Measurements from ENCODE around the gene BIVM.
"Not testable (repeated sequence)": the region's sequence is repeated elsewhere in the genome, so short reads cannot be mapped to it uniquely, and the experiment has no call there.

The BIVM gene, protein sequence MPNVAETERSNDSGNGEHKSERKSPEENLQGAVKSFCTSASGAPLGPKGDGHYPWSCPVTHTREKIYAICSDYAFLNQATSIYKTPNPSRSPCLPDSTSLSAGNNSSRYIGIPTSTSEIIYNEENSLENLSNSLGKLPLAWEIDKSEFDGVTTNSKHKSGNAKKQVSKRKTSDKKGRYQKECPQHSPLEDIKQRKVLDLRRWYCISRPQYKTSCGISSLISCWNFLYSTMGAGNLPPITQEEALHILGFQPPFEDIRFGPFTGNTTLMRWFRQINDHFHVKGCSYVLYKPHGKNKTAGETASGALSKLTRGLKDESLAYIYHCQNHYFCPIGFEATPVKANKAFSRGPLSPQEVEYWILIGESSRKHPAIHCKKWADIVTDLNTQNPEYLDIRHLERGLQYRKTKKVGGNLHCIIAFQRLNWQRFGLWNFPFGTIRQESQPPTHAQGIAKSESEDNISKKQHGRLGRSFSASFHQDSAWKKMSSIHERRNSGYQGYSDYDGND

DNA sequence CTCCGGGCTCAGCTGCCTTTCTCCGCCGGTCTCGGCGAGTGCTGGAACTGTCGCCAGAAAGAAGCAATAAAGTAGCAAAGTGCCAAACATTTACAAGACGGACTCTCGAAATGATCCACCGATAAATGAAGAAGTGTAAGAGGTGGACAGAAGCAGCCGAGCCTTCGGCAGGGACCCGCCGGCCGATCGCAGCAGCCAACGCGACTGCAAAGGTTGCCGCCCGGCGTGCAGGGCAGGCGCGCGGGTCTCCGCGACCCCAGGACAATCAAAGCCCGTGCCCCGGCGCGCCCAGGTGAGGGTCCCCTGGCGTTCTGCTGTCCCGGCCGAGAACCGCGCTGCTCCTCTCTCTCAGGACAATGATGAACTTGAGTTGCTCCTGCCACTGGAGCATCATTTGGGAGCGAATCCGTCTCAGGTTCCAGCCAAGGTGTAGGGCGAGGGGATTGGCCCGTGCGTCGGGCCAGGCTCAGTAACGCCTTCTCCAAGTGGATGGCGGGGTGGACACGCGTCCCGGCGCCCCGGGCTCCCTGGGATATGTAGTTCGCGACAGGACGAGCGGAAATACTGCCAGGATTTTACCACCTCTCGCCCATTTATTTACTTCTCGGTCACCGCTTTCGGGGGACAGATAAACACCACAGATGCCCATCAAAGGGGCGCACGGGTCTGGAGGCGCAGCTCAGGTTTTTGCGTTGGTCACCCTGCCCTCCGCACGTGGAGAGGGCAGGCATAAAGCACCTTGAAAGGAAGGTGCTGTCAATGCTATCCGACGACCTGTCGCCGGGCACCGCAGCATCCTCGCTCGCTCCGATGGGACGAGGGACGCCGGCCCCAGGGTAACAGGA lies at the start of gene BIVM, which contains the start of gene POGLUT2:
Gene BIVM (plus strand): TSS at position 539 of the 845 bp plus-strand sequence. CDS start 8,149 bp downstream, outside the sequence.
Gene POGLUT2 (minus strand): TSS at position 396 of the 845 bp plus-strand sequence. CDS start 306 bp downstream, at position 90.
- peak; percentile 91 for DNase-seq (ENCODE audit: low read depth)

DNA sequence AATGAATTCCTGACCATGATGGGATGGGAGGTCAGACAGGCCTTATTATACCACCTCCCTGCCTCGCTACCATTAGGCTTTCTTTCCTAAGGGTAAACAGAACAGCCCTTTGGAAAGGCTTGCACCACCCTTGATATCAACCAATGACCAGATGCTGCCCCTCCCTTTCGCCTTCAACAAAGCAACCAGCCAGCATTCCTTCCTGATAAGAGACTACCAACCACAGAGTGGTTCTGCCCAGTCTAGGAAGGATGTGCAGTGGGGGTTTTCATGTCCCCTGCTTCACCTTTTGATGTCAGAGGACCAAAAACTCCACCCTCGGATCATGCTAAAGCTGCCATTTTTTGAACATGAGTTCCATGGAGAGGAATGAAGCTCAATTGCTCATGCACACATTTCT lies 47.0 kb upstream of the BIVM start:
- DNase-seq (ENCODE audit: low read depth), result no peak

DNA sequence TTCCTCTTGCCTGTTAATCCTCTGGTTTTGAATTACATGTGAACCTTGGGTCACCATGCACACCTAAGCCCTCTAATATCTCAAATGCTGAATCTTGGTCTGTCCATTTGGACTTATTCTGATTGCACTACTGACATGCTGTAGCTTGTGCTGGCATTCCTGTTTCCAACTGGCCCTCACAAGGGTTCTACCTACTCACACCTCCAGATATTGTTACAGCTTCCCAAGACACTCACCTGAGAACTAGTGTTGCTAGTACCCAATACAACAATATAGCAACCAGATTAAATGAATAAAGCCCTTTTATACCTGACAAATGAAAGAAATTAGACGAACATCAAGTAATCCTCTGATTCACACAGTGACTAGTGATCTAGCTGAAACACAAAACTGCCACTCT lies 41.9 kb upstream of the BIVM start:
- DNase-seq (ENCODE audit: low read depth), result no peak

DNA sequence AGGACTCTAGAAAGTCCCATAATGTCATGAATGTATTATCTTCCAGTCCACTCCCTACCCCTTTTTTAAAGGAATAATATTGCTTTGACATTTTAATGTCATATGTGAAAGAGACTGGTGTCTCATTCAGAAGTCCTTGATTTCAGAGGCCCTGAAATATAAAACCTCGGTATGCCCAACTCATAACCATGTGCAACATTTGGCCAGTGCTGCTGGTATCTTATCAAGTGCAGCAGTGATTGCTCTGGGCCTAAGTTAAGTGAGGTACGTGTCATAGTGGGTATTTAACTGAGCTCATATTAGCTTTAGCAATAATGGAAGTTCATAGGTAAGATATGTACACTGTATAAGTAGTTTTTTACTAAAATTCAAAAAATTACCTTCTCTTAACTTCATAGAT lies 40.1 kb upstream of the BIVM start:
- DNase-seq (ENCODE audit: low read depth), result no peak

DNA sequence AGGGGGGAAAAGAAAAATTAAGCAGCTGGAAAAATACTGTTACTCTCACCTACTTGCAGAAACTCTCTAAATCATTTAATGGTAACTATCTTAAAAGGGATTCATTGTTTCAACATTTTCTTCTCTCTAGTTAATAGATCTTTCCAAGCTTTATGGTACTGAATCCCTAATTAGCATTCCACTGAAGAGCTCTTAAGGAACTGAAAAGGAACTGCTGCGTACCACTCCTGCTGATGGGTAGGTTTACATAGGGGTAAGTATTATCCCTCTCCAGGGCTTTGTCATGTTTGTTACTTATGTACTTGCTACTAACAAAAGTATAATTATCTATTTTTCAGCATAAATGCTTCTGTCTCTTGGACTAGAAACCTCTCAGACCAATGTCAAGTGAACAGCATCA lies 37.8 kb upstream of the BIVM start:
- DNase-seq (ENCODE audit: low read depth), result no peak

DNA sequence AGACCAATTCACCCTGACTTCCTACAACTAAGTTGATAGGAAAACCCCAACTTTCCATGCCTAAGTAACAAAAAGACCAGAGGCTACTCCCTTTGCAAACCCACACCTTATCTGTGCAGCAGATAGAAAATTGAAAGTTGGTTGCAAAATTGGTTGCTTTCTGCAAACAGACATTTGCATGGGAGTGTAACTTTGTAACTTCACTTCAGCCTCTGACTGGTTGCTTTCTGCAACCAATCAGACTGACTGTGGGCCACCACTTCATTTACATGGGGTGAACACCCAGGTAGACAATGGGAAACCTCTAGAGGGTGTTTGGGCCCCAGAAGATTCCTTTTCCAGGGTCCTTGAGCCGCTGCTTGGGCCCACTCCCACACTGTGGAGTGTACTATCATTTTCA lies 35.2 kb upstream of the BIVM start:
- DNase-seq (ENCODE audit: low read depth), result no peak

DNA sequence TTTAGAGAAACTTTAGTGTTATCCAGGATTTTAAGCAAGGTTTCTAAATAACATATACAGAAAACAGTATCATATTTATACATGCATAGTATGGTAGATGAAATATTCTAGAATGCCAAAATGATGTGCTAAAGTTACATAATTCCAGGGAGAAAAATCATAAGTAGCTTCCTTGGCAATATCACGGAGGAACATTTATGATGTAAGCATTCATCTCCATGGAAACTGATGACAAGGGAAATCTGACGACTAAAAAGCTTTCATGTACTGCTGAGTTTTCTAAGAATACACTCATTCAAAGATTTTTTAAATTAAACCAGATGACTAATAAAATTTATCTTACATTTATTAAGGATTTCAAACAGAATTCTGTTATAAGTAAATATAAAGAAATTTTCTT lies 30.0 kb upstream of the BIVM start:
- DNase-seq (ENCODE audit: low read depth), result peak; percentile 68

DNA sequence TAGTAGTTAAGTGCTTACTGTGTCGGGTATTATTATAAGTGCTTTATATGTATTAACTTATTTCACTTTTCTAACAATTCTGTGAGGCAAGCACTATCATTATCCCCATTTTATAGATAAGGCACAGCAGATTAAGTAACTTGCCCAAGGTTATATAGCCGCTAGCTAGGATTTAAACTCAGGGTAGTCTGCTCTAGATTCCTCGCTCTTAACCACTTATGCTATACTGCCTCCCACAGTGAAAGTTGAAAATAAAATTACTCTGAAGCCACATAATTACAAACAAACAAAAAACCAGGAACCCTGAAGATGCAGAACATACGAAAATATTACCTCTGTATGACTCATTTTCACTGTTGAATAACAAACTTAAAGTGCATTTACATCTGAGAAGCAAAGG lies 29.2 kb upstream of the BIVM start:
- peak; percentile 49 for DNase-seq (ENCODE audit: low read depth)

DNA sequence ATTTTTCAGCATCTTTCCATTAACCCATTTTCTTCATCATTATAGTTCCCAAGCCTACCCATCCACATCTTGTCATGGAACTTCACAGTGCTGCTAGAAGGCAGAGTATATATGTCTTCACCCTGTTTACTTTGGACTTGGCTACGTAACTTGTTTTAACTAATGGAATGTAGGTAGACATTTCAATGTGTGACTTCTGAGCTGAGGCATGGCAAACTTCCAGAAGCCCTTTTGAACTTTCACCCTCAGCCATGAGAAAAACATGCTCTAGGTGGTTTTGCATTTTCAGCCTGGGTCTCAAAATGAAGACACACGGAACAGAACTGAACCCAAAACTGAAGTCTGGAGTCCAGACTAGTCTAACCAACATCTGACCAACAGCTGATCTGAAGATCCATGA lies 28.5 kb upstream of the BIVM start:
- DNase-seq (ENCODE audit: low read depth), result no peak

DNA sequence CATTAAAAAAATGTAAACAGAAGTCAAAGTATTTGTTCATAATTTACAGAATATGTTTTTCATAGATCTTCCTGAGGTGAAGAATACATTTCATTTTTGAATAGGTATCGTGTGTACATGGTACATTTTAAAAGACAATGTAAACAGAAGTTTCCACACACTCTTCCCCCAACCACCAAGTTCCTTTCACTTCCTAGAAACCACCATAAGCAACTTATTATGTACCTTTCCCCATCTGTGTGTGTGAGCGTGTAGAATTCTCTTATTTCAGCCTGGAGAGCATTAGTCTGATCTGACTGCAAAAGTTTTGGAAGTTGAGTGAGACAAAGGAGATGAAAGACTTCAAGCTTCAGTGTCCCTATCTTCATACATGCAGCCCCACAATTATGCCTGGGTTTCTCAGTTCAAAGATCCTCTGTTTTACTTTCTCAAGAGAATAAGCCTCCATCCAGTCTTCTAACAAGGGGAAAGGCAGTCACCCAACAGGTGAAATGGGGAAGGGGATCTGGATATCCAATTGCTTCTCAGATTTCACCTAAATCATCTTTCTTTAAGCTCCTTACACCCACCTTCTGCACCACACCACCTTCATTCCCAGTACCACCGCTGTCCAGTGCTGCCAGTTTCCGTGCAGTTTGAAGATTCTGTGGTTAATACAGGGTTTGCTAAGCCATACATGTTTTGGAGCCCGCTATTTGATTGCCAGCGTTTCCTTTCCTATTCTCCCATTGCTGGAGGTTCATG lies 27.4 kb upstream of the BIVM start:
- no peak for DNase-seq (ENCODE audit: low read depth)

DNA sequence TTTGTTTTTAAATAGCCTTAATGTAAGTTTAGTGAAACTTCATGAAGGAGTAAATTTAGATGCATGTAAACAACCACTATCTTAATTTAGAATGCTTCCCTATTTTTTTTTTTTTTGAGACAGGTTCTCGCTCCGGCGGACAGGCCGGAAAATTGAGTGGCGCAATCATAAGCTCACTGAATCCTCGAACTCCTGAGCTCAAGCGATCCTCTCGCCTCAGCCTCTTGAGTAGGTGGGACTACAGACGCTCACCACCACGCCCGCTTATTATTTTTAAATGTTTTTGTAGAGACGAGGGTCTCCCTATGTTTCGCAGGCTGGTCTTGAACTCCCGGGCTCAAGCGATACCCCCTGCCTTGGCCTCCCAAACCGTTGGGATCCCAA lies 26.9 kb upstream of the BIVM start:
- no peak for DNase-seq (ENCODE audit: low read depth)

DNA sequence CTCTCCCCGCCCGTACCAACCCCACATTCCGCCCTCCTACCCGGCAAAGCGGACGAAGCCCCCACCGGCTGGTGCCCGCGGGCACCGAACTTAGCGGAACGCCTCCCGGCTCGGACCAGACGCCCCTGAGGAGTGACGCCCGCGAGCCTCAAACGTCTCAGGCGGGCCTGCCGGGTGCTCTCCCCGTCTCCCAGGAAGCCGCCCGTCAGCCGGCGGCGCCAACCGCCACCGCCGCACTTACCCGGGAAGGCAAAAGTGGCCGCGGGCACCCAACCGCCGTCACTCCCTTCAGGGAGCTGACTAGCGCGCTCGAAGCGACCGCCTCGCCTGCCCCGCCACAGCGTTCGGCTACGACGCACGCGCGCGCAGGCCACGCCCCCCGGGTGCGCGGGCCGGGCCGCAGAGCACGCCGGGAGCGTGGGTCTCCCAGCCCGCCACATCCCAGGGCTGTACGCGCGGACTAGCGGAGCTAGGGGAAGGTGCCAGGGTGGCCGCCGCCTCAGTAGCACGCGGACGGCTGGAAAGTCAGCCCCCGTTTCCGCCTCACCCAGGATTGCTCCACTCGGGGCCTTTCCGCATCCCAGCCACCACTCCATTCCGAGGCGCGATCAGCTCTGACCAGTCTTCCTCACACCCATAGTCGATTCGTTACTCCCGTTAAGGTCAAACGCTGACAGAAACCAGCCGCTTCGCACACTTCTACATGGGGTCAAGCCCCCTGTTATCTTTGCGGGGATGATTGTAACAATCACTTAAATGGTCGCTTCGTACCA lies 25.3 kb upstream of the BIVM start, which contains the start of gene TEX30:
Gene TEX30 (minus strand): TSS at position 346 of the 773 bp plus-strand sequence. CDS start 3,760 bp downstream, outside the sequence.
- DNase-seq (ENCODE audit: low read depth), result peak; percentile 70

DNA sequence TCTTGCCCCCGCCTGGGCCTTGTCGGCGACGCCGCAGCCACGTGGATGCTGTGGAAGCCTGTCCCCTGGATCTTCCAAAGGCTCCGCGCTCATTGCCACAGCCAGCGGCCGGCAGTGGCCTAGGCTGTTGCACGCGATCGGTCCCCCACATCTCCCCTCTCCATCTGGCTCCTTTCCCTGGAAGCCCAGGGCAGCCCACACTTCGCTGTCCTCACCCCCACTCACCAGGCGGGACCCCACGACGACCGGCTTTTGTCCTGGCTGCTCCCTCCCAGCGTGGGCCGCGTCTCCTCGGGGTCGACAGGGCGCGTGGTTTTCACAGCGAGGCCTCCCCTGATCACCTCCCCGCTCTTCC lies 24.7 kb upstream of the BIVM start:
- DNase-seq (ENCODE audit: low read depth), result no peak

DNA sequence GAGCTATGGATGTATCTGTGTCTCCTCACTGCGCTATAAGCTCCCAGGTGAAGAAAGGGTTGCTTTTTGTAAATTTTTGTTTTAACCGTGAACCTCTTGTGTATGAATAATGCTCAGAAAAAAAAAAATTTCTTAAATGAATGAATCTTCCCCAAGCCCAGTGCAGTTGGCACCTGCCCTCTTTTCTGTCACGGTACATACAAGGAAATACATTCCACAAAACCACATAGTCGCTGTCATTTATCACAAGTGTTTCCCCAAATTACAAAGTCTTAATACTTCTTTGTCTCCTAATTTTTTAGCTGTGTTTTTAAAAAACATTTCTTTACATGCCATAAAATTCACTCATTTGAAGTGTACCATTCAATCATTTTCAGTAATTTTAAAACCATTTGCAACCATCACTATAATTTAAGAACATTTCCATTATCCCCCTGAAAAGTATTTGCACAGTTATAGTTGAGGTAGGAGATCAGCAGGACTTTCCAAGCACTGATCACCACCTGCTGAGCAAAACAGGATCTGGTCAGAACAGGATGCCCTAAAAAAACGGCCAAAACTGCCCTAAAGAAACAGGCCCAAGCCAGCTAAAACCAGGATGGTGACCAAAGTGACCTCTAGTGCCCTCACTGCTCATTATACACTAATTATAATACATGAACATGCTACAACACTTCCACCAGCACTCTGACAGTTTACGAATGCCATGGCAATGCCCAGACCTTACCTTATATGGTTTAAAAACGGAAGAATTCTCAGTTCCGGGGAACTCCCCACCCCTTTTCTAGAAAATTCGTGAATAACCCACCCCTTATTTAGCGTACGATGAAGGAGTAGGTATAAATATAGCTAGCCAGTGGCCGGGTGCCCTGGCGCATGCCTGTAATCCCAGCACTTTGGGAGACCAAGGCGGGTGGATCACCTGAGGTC lies 24.1 kb upstream of the BIVM start:
- no peak for DNase-seq (ENCODE audit: low read depth)

DNA sequence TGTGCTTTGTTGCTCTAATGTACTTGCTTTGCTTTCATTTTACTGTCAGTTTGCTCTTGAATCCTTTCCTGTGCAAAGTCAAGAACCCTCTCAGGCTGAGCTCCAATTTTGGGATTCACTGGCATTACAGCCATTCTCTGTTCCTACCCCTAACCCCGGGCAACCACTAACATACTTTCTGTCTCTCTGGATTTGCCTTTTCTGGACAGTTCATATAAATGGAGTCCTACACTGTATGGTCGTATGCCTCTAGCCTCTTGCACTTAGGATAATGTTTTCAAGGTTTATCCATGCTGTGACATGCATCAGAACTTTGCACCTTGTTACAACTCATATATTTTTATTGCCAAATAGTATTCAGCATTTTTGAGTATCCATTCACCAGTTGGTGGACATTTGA lies 22.6 kb upstream of the BIVM start:
- no peak for DNase-seq (ENCODE audit: low read depth)

DNA sequence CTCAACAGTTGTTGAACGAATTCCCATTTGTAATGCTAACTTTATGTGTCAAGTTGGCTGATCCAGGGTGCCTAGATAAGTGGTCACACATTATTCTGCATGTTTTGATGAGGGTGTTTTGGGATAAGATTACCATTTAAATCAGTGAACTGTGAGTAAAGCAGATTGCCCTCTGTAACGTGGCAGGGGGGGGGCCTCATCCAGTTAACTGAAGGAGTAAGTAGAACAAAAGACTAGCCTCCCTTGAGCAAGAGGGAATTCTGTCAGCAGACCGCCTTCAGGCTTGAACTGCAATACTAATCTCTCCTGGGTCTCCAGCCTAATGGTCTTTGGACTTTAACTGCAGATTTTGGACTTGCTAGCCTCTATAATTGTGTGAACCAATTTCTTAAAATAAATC lies 21.2 kb upstream of the BIVM start:
- DNase-seq (ENCODE audit: low read depth), result no peak

DNA sequence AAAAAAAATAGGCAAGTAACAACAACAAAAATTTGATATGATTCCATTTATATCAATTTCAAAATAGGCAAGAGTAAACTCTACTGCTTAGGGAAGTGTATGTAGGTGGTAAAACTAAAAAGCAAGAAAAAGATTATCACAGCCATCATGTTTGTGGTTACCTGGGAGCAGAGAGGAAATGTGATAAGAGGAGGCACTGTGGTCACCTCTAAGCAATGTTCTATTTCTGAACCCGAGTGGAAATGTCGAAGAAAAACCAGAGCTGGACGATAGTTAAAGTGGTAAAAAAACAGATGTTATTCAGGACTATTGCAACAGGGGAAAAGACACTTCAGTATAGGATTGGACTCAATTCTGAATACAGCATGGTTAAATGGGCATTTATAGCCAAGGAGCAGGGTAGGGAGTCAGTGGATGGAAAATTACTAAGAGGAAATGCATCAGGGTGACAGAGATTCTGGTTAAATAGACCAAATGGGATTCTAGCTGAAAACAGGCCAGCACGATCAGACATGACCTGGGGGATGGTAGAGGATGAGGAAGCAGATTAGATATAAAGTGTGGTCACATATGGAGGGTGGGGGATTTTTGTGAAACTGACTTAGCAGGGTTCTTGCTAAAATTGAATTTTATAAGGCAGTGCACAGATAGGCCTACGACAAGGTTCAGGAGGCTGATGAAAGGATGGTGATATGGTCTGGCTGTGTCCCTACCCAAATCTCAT lies 19.3 kb upstream of the BIVM start:
- DNase-seq (ENCODE audit: low read depth), result no peak

DNA sequence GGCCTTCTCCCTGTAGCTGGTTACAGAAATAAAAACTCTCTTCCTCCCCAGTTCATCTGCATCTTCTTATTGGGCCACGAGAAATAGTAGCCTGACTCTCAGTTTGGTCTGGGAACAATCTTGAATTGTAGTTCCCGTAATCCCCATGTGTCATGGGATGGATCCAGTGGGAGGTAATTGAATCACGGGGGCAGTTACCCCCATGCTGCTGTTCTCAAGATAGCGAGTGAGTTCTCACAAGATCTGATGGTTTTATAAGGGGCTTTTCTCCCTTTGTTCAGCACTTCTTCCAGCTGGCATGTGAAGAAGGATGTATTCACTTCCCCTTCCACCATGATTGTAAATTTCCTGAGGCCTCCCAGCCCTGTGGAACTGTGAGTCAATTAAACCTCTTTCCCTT lies 18.3 kb upstream of the BIVM start:
- not testable (repeated sequence) for DNase-seq (ENCODE audit: low read depth)

DNA sequence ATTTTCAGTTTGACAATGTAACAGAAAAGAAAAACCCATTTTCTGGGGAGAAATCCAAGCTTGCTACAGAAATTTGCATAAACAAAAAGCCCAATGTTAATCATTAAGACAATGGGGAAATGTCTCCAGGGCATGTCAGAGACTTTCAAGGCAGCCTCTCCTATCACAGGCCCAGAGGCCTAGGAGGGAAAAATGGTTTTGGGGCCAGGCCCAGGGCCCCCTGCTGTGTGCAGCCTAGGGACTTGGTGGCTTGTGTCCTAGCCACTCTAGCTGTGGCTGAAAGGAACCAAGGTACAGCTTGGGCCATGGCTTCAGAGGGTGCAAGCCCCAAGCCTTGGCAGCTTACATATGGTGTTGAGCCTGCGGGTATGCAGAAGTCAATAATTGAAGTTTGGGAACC lies 17.3 kb upstream of the BIVM start:
- no peak for DNase-seq (ENCODE audit: low read depth)

DNA sequence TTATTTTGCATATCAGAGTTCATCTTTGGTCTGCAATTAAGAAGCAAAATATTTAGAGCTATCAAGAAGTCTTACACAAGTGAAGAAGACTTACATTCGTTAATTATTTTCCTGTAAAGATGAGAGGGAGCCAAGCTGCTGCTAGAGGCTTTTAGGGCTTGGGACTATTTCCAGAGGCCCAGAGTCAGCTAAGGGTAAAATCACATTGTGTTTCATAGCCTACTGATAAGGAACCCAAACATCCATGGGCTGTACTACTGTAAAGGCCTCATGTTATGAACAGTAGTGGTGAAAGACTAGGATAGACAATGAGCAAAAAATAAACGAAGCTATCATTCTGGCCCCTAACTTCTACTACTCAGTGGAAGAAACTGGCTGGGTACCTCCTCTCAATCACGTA lies 14.4 kb upstream of the BIVM start:
- no peak for DNase-seq (ENCODE audit: low read depth)
